Activated CD8-positive, alpha-beta memory T cell treated with anti-CD3 and anti-CD28 coated beads, Interleukin-2, amount 10 ng/mL, durations not matched to agents 7 days and 5 days (primary cell): Measurements from ENCODE around the gene GPBP1L1. TPM values are rescaled to one million over a fixed set of nuclear protein-coding genes. Genes with fewer than 3 reads are reported as not detected.
"Not testable (repeated sequence)": the region's sequence is repeated elsewhere in the genome, so short reads cannot be mapped to it uniquely, and the experiment has no call there.

Experiments
- ATAC-seq: fragments of 150-1000 bp; cut with Tn5 transposase; one replicate; pipeline ENCODE4 v1.10.0; 2021; ENCODE audit warnings: moderate library complexity
- CTCF ChIA-PET: fragments of 350-600 bp; sonication (Branson Sonifier 250); formaldehyde crosslinking; loops from one replicate; lab custom pipeline; 2021; ENCODE audit warnings: antibody characterized with exemption; lab: Charles Lee
- DNase-seq: peaks from one replicate; pipeline ENCODE4 v3.0.0-alpha.2; 2020
- H3K27ac Mint-ChIP-seq: one replicate; pipeline ENCODE4 v1.8.0; 2021; ENCODE audit warnings: mild to moderate bottlenecking, mixed read lengths
- H3K27me3 Mint-ChIP-seq: one replicate; pipeline ENCODE4 v1.8.0; 2021; ENCODE audit warnings: mixed read lengths
- H3K36me3 Mint-ChIP-seq: one replicate; pipeline ENCODE4 v1.8.0; 2021; ENCODE audit warnings: mild to moderate bottlenecking, mixed read lengths
- H3K4me1 Mint-ChIP-seq: one replicate; pipeline ENCODE4 v1.8.0; 2021; ENCODE audit warnings: mixed read lengths
- H3K4me3 Mint-ChIP-seq: one replicate; pipeline ENCODE4 v1.8.0; 2021; ENCODE audit warnings: mild to moderate bottlenecking, moderate library complexity, mixed read lengths
- H3K9me3 Mint-ChIP-seq: one replicate; pipeline ENCODE4 v1.8.0; 2022; ENCODE audit warnings: low read depth, mixed read lengths
- total RNA-seq, 2 experiments: library from RNA; stranded (reverse); gene quantifications; one replicate each; pipeline ENCODE4 v1.2.3, GENCODE V29; 2021

GPBP1L1 gene, protein sequence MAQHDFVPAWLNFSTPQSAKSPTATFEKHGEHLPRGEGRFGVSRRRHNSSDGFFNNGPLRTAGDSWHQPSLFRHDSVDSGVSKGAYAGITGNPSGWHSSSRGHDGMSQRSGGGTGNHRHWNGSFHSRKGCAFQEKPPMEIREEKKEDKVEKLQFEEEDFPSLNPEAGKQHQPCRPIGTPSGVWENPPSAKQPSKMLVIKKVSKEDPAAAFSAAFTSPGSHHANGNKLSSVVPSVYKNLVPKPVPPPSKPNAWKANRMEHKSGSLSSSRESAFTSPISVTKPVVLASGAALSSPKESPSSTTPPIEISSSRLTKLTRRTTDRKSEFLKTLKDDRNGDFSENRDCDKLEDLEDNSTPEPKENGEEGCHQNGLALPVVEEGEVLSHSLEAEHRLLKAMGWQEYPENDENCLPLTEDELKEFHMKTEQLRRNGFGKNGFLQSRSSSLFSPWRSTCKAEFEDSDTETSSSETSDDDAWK
- 100 to 1,000 TPM; 110 to 111 TPM for total RNA-seq

DNA sequence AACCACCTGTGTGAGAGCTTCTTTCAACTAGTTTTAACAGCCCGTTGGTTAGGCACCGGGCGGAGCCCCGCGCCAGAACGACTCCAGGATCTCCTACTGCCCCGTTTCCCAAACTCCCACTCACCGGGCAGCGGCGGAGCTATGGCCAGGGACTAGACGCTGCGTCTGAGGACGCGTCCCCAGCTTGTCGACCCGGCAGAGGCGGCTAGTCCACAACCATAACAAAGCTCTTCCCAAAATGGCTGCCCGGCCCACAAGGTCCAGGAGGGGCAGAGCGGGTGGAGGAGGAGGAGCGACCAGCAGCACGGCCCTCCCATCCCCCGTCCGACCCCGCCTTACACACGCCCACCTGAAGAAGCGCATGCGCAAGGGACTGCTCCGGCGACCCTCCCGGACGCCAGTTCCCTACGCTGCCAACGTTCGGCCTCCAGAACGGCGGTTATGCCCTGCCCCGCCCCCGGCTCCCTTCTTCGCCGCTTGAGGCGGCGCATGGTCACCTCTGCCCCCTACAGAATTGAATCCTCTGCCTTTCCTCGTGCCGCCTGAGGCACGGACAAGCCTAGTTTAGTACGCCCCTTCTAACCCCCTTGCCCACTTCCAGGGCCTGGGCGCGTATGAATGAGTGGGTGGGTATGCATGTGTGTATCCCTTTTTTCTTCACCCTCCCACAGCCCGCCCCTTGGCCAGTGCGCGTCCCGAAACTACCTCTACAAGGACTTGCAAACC lies at the start of gene GPBP1L1:
Gene GPBP1L1 (minus strand): TSS at position 246 of the 726 bp plus-strand sequence. CDS start 27,446 bp downstream, outside the sequence.
- peak within 1 kb of the TSS; percentile 91 for H3K4me3 Mint-ChIP-seq
- DNase-seq (peak; percentile 99), ATAC-seq (peak; percentile 71)
- H3K4me1 Mint-ChIP-seq: peaks cover 36% of the 10 kb centered on the region
- CTCF ChIA-PET: interaction anchor here (0.6 to 1.8 kb wide), 11 partner anchors 8 to 558 kb away, joined by 3 to 5 read pairs (median 3); partner anchors contain the start of gene IPP
- H3K36me3 Mint-ChIP-seq: peaks cover 16% of the 10 kb centered on the region
- H3K9me3 Mint-ChIP-seq: no peaks in the 10 kb centered on the region
- no peaks in the 10 kb centered on the region for H3K27me3 Mint-ChIP-seq
- peak within 1 kb of the TSS; percentile 98 for H3K27ac Mint-ChIP-seq

DNA sequence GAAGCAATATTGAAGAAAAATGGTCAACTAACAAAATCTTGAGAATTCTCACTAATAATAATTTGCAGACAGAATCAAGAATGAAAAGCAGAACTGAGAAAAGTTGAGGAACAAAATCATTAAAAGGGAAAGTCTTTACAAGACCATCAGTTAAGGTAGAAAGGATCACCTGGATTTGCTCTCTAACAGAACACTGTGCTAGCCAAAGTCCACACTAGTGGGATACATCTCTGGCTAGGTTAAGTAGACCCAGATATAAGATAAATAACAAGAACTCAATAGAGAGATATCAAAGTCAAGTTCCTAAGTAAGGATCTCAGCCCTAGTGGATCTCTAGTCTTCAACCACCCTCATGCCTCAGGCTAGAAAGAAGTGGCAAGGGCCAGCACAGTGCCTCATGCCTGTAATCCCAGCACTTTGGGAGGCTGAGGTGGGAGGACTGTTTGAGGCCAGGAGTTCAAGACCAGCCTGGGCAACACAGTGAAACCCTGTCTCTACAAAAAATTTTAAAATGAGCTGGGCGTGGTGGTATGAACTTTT lies 44.5 kb upstream of the GPBP1L1 start:
- Mint-ChIP-seq H3K27me3 (no peaks in the 10 kb centered on the region), H3K4me3 (no peak overlapping the region), H3K4me1 (peaks cover 2% of the 10 kb centered on the region), H3K36me3 (peaks cover 4% of the 10 kb centered on the region), H3K27ac (no peak overlapping the region), H3K9me3 (no peaks in the 10 kb centered on the region)
- ATAC-seq (no peak), DNase-seq (no peak)
- CTCF ChIA-PET: no interaction called here

DNA sequence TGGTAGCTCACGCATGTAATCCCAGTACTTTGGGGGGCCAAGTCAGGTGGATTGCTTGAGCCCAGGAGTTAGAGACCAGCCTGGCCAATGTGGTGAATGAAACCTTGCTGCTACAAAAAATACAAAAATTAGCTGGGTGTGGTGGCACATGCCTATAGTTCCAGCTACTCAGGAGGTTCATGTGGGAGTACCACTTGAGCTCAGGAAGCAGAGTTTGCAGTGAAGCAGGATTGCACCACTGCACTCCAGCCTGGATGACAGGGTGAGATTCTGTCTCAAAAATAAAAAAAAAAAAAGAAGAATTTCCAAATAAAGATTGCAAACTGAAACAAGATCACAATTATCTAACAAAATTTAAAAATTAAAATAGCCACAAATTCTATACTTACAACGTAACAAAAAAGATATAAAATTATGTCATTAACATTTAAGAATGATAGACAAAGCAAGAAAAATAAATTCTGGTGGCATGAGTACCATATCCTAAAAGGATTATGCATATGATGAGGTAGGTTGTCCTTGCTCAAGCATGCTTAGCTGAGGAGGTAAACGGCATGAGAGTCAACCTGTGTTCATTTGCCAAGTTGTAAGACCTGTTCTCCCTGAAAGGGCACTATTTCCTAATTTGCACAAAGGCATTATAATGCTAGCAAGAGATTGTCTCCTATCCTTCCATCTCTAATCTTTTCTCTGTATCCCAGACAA lies 43.9 kb upstream of the GPBP1L1 start:
- no peak overlapping the region for H3K4me3 Mint-ChIP-seq
- H3K4me1 Mint-ChIP-seq: peaks cover 2% of the 10 kb centered on the region
- H3K27me3 Mint-ChIP-seq: no peaks in the 10 kb centered on the region
- no peak overlapping the region for H3K27ac Mint-ChIP-seq
- ATAC-seq: no peak
- H3K9me3 Mint-ChIP-seq: no peaks in the 10 kb centered on the region
- no peak for DNase-seq
- H3K36me3 Mint-ChIP-seq: peaks cover 4% of the 10 kb centered on the region
- CTCF ChIA-PET: no interaction called here

DNA sequence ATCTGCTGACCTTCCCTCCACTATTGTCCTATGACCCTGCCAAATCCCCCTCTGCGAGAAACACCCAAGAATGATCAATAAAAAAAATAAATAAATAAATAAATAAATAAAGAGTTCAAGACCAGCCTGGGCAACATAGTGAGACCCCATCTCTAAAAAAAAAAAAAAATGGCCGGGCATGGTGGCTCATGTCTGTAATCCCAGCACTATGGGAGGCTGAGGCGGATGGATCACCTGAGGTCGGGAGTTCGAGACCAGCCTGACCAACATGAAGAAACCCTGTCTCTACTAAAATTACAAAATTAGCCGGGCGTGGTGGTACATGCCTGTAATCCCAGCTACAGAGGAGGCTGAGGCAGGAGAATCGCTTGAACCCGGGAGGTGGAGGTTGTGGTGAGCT lies 39.7 kb upstream of the GPBP1L1 start:
- H3K4me3 Mint-ChIP-seq, H3K9me3 Mint-ChIP-seq, H3K27me3 Mint-ChIP-seq, H3K27ac Mint-ChIP-seq, CTCF ChIA-PET, H3K36me3 Mint-ChIP-seq, DNase-seq, H3K4me1 Mint-ChIP-seq, ATAC-seq: not testable (repeated sequence)

DNA sequence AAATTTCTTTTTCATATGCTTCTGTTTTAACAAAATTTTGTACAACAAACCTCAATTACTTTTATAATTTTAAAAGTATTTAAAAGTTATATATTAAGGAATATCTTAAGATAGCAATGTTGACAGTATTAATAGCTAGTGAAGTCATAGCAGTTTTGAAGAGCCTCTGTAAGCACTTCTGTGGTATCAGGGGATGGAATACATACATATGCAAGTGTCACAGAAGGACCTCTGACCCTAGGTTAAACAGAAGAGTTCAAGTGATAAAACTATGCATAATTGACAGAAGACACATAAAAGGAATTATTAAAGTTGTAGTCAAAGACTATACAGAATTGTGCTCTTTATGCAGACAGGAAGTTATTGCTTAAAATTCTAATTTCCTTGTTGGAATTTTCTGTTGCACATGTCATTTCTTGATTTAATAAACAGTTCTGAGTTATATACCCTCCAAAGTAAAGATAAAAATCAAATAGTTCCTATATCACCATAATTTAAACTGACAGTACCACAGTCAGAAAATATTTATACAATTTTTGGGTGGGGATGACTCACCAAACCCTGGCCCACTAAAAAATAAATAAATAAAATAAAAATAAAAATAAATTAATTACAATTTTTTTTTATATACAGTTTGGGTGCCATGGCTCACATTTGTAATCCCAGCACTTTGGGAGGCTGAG lies 37.1 kb upstream of the GPBP1L1 start:
- Mint-ChIP-seq H3K36me3 (peaks cover 2% of the 10 kb centered on the region), H3K4me1 (no peaks in the 10 kb centered on the region), H3K27ac (no peak overlapping the region), H3K9me3 (no peaks in the 10 kb centered on the region), H3K27me3 (no peaks in the 10 kb centered on the region), H3K4me3 (no peak overlapping the region)
- ATAC-seq (no peak), DNase-seq (no peak)
- CTCF ChIA-PET: no interaction called here

DNA sequence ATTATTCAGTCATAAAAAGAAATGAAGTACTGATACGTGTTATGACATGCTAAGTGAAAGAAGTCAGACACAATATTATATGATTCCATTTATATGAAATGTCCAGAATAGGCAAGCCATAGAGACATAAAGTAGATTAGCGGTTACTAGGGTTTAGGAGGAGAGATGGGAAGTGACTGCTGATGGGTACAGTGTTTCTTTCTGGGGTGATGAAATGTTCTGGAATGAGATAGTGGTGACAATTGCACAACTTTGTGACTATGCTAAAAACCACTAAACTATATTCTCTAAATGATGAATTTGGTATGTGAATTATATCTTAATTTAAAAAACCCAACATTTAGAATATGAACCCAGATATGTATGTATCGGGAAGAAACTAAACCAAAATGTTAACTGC lies 36.5 kb upstream of the GPBP1L1 start:
- no peak overlapping the region for H3K27ac Mint-ChIP-seq
- no peaks in the 10 kb centered on the region for H3K4me1 Mint-ChIP-seq
- no peak for ATAC-seq
- no peak for DNase-seq
- H3K9me3 Mint-ChIP-seq: no peaks in the 10 kb centered on the region
- no peaks in the 10 kb centered on the region for H3K27me3 Mint-ChIP-seq
- H3K36me3 Mint-ChIP-seq: no peaks in the 10 kb centered on the region
- CTCF ChIA-PET: no interaction called here
- H3K4me3 Mint-ChIP-seq: no peak overlapping the region

DNA sequence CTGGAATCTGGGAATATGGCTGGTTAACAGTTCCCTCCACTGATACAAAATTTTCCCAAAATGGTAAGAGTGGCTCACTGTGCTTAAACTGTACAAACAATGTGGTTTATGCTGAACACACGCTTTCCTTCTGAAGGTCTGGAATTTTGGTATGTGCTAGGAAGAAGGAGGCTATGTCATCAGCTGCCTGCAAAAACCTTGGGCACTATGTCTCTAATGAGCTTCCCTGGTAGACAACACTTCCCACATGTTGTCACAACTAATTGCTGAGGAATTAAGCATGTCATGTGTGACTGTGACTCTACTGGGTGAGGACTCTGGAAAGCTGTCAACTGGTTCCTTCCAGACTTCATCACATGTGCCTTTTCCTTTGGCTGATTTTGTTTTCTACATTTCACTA lies 34.9 kb upstream of the GPBP1L1 start:
- Mint-ChIP-seq H3K4me1 (no peaks in the 10 kb centered on the region), H3K27me3 (no peaks in the 10 kb centered on the region), H3K36me3 (no peaks in the 10 kb centered on the region), H3K27ac (no peak overlapping the region), H3K9me3 (no peaks in the 10 kb centered on the region), H3K4me3 (no peak overlapping the region)
- DNase-seq: no peak
- CTCF ChIA-PET: no interaction called here
- ATAC-seq: no peak

DNA sequence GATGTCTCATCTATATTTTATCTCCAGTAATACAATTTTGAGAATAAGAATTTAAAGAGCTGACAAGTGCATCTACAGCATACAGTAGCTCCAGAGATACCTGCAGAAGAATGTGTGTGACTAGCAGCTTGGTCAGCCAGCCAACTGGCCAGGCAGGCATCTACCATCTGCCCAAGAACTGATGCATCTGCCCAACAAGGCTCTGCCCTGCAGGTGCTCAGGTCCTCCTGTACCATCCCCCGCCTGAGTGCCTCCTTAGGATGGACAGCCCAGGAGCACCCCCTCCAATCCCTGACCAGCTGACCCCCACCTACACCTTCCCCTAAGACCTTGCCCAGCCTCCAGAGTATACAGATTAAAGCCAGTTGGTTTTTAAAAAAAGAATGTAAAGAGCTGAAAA lies 32.0 kb upstream of the GPBP1L1 start:
- no peaks in the 10 kb centered on the region for H3K27me3 Mint-ChIP-seq
- no peak for ATAC-seq
- CTCF ChIA-PET: no interaction called here
- H3K4me1 Mint-ChIP-seq: no peaks in the 10 kb centered on the region
- no peaks in the 10 kb centered on the region for H3K9me3 Mint-ChIP-seq
- H3K27ac Mint-ChIP-seq: no peak overlapping the region
- DNase-seq: no peak
- peaks cover 2% of the 10 kb centered on the region for H3K36me3 Mint-ChIP-seq
- no peak overlapping the region for H3K4me3 Mint-ChIP-seq

DNA sequence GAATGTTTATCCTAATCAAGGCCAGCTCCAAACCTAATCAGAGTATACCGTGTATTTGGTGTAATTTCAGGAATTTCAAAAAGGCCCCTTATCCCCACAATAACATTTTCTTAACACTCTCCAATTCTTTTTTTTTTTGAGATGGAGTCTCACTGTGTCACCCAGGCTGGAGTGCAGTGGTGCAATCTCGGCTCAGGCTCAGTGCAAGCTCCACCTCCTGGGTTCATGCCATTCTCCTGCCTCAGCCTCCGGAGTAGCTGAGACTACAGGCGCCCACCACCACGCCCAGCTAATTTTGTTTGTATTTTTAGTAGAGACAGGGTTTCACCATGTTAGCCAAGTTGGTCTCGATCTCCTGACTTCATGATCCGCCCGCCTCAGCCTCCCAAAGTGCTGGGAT lies 31.1 kb upstream of the GPBP1L1 start:
- H3K4me3 Mint-ChIP-seq, H3K4me1 Mint-ChIP-seq, H3K27me3 Mint-ChIP-seq, H3K36me3 Mint-ChIP-seq, H3K27ac Mint-ChIP-seq, H3K9me3 Mint-ChIP-seq, ATAC-seq, DNase-seq, CTCF ChIA-PET: not testable (repeated sequence)

DNA sequence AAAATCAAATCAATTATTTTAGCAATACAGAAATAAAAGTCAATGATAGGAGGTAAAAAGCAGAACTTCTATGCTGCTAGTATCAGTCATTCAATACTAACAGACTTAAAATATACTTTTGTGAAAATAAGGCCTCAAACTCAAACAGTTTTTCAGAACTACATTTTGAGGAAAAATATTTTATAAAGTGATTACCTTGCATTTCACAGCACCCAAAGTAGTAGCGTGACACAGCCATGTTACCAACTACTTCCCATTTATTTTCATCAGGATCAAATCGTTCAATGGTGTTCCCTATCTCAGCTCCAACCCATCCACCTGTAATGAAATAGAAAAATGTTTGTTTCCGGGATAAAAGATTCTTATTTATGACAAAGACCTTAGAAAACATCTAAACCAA lies 30.4 kb upstream of the GPBP1L1 start:
- CTCF ChIA-PET: no interaction called here
- H3K27me3 Mint-ChIP-seq: no peaks in the 10 kb centered on the region
- no peak for DNase-seq
- H3K4me3 Mint-ChIP-seq: no peak overlapping the region
- H3K4me1 Mint-ChIP-seq: no peaks in the 10 kb centered on the region
- peaks cover 3% of the 10 kb centered on the region for H3K36me3 Mint-ChIP-seq
- ATAC-seq: no peak
- H3K27ac Mint-ChIP-seq: no peak overlapping the region
- H3K9me3 Mint-ChIP-seq: no peaks in the 10 kb centered on the region

DNA sequence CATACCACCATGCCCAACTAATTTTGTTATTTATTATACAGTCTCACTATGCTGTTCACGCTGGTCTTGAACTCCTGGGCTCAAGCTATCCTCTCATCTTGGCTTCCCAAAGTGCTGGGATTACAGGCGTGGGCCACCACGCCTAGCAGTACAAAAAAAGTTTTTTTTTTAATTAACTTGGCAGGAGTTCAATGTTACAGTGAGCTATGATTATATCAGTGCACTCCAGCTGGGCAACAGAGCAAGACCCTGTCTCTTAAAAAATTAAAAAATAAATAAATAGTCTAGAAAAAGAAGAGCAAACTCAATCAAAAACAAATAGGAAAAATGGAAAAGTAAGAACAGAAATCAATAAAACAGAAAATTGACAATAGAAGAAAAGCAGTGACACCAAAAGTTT lies 27.4 kb upstream of the GPBP1L1 start:
- Mint-ChIP-seq H3K9me3 (no peaks in the 10 kb centered on the region), H3K4me3 (no peak overlapping the region), H3K27me3 (no peaks in the 10 kb centered on the region), H3K4me1 (no peaks in the 10 kb centered on the region), H3K27ac (no peak overlapping the region), H3K36me3 (peaks cover 6% of the 10 kb centered on the region)
- ATAC-seq: no peak
- CTCF ChIA-PET: no interaction called here
- DNase-seq: no peak

DNA sequence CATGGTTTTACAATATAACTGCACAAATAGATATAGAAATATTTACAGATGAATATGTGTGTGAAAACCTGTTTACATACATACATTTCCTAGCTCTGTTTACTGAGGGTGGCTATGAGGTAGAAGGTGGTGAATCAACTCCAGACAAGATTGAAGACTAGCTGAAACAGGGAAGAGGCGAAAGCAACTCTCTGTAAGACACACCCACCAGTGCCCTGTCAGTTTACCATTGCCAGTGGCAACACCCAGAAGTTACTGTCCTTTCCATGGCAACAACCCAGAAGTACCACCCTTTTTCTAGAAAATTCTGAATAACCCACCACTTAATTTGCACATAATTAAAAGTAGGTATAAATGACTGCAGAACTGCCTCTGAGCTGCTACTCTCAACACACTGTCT lies 18.3 kb upstream of the GPBP1L1 start:
- Mint-ChIP-seq H3K9me3 (peaks cover 5% of the 10 kb centered on the region), H3K27ac (no peak overlapping the region), H3K4me1 (no peaks in the 10 kb centered on the region), H3K27me3 (no peaks in the 10 kb centered on the region), H3K4me3 (no peak overlapping the region), H3K36me3 (peaks cover 19% of the 10 kb centered on the region)
- no peak for ATAC-seq
- no peak for DNase-seq
- CTCF ChIA-PET: interaction anchor here (0.6 kb wide), 1 partner anchor 420 kb away, joined by 3 read pairs; no protein-coding TSS in a partner anchor

DNA sequence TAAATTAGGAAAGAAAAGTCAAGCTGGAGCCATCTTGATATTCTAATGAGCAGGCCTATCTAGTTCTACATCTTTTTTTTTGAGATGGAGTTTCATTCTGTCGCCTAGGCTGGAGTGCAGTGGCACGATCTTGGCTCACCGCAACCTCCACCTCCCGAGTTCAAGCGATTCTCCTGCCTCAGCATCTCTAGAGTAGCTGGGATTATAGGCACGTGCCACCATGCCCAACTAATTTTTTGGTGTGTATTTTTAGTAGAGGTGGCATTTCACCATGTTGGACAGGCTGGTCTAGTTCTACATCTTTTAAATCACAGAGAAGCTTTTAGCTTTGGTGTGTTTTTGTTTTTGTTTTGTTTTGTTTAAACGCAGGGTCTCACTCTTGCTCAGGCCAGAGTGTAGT lies 8.5 kb upstream of the GPBP1L1 start:
- no peaks in the 10 kb centered on the region for H3K9me3 Mint-ChIP-seq
- CTCF ChIA-PET: interaction anchor here (1.1 to 1.2 kb wide), 2 partner anchors 9 to 13 kb away, joined by 3 to 4 read pairs; partner anchors contain the start of gene GPBP1L1
- H3K27ac Mint-ChIP-seq: no peak overlapping the region
- H3K36me3 Mint-ChIP-seq: peaks cover 32% of the 10 kb centered on the region
- peaks cover 8% of the 10 kb centered on the region for H3K4me1 Mint-ChIP-seq
- H3K27me3 Mint-ChIP-seq: no peaks in the 10 kb centered on the region
- no peak for ATAC-seq
- no peak for DNase-seq
- no peak overlapping the region for H3K4me3 Mint-ChIP-seq
